SU-DHL-6 (cell line): ENCODE results near the gene NTM.

Experiments used
- H2AFZ ChIP-seq: fragments of 200-600 bp; sonication (generic); 2 replicates; pipeline ENCODE4 v1.6.1; 2014; ENCODE audit warnings: low read depth, mild to moderate bottlenecking, moderate library complexity, mixed read lengths, antibody characterized with exemption, low read length; ENCODE audit not compliant: severe bottlenecking
- H3F3A ChIP-seq: fragments of 200-600 bp; shearing (Covaris generic); 2 replicates; pipeline ENCODE4 v1.6.0; 2016; ENCODE audit warnings: antibody characterized with exemption, mild to moderate bottlenecking; ENCODE audit not compliant: insufficient read depth
- H3K27ac ChIP-seq: fragments of 200-600 bp; sonication (generic); 2 replicates; pipeline ENCODE4 v1.5.1; 2016; ENCODE audit warnings: low read depth, mild to moderate bottlenecking, low read length, moderate library complexity, mixed read lengths
- H3K27me3 ChIP-seq: fragments of 200-600 bp; sonication (generic), shearing (Covaris generic); 2 replicates; pipeline ENCODE4 v1.6.0; 2014; ENCODE audit warnings: mild to moderate bottlenecking, low read length
- H3K36me3 ChIP-seq: fragments of 200-600 bp; sonication (generic); 2 replicates; pipeline ENCODE4 v1.6.1; 2014; ENCODE audit warnings: mild to moderate bottlenecking, low read length, mixed read lengths
- H3K4me2 ChIP-seq: fragments of 300-600, 200-600 bp; shearing (Covaris generic), sonication (generic); 2 replicates; pipeline ENCODE4 v1.6.0; 2014; ENCODE audit warnings: low read length, low read depth, mild to moderate bottlenecking; ENCODE audit not compliant: poor library complexity, severe bottlenecking
- H3K4me3 ChIP-seq: fragments of 200-600 bp; sonication (generic); 2 replicates; pipeline ENCODE4 v1.5.1; 2014; ENCODE audit warnings: antibody characterized with exemption, low read length, mild to moderate bottlenecking, mixed read lengths; ENCODE audit not compliant: insufficient read depth, poor library complexity, severe bottlenecking
- H3K79me2 ChIP-seq: fragments of 200-600 bp; sonication (generic); 2 replicates; pipeline ENCODE4 v1.6.1; 2014; ENCODE audit warnings: mild to moderate bottlenecking, low read length, moderate library complexity; ENCODE audit not compliant: insufficient read depth
- H3K9ac ChIP-seq: fragments of 200-600 bp; sonication (generic); 2 replicates; pipeline ENCODE4 v1.7.0; 2014; ENCODE audit warnings: mild to moderate bottlenecking, low read length
- H3K9me2 ChIP-seq: fragments of 200-600 bp; sonication (generic); replicated peaks from 2 replicates; pipeline ENCODE4 v1.6.1; 2014; ENCODE audit warnings: low read length; ENCODE audit not compliant: insufficient read depth
- H3K9me3 ChIP-seq: fragments of 200-600 bp; sonication (generic); 2 replicates; pipeline ENCODE4 v1.6.1; 2014; ENCODE audit warnings: low read length, mixed read lengths; ENCODE audit not compliant: insufficient read depth
- H4K20me1 ChIP-seq: fragments of 200-600 bp; sonication (generic); 2 replicates; pipeline ENCODE4 v1.6.1; 2014; ENCODE audit warnings: low read depth, mild to moderate bottlenecking, antibody characterized with exemption, low read length, moderate library complexity, mixed read lengths
- CTCF ChIP-seq: fragments of 200-600 bp; sonication (generic); IDR thresholded peaks from one replicate; pipeline ENCODE4 v1.5.1; 2017; ENCODE audit warnings: antibody characterized with exemption, mild to moderate bottlenecking, low read length, moderate library complexity; ENCODE audit not compliant: insufficient read depth, poor library complexity, severe bottlenecking
- EZH2phosphoT487 ChIP-seq: fragments of 200-600 bp; sonication (generic), shearing (Covaris generic); conservative IDR thresholded peaks from 2 replicates; pipeline ENCODE4 v1.6.1; 2018; ENCODE audit warnings: mild to moderate bottlenecking, antibody characterized with exemption, low read length, moderate library complexity, mixed read lengths

The NTM gene

GRCh38 chr11:132087148-132087547 lies 716.7 kb downstream of the NTM start:
- Histone ChIP-seq H3K4me2 (no peak overlapping the region), H3K79me2 (no peaks in the 10 kb centered on the region), H3K9ac (no peak overlapping the region), H3K9me3 (no peaks in the 10 kb centered on the region), H3K36me3 (no peaks in the 10 kb centered on the region), H3F3A (no peaks in the 10 kb centered on the region), H3K27me3 (no peaks in the 10 kb centered on the region), H3K27ac (no peak overlapping the region), H3K4me3 (no peak overlapping the region), H4K20me1 (no peaks in the 10 kb centered on the region), H2AFZ (no peak overlapping the region), H3K9me2 (no peaks in the 10 kb centered on the region)
- no peak for TF ChIP-seq EZH2phosphoT487
- TF ChIP-seq CTCF: no peak

- Histone ChIP-seq H3K4me2 (no peak overlapping the region), H3K9me3 (no peaks in the 10 kb centered on the region), H3K9me2 (no peaks in the 10 kb centered on the region), H3K9ac (no peak overlapping the region), H2AFZ (no peak overlapping the region), H3K36me3 (no peaks in the 10 kb centered on the region), H3K27ac (no peak overlapping the region), H3K4me3 (no peak overlapping the region), H3F3A (no peaks in the 10 kb centered on the region), H4K20me1 (no peaks in the 10 kb centered on the region), H3K27me3 (no peaks in the 10 kb centered on the region), H3K79me2 (no peaks in the 10 kb centered on the region)
- TF ChIP-seq CTCF: no peak
- TF ChIP-seq EZH2phosphoT487: no peak
These were observed 718.1 kb downstream of the NTM start for GRCh38 chr11:132088551-132088950.

- no peaks in the 10 kb centered on the region for H3K36me3 ChIP-seq
- H3K4me2 ChIP-seq: no peak overlapping the region
- no peaks in the 10 kb centered on the region for H3F3A ChIP-seq
- H3K4me3 ChIP-seq: no peak overlapping the region
- H3K9ac ChIP-seq: no peak overlapping the region
- no peaks in the 10 kb centered on the region for H3K9me3 ChIP-seq
- no peak overlapping the region for H2AFZ ChIP-seq
- no peaks in the 10 kb centered on the region for H3K27me3 ChIP-seq
- no peaks in the 10 kb centered on the region for H3K9me2 ChIP-seq
- no peak overlapping the region for H3K27ac ChIP-seq
- H4K20me1 ChIP-seq: no peaks in the 10 kb centered on the region
- no peak for TF ChIP-seq CTCF
- no peak for TF ChIP-seq EZH2phosphoT487
- H3K79me2 ChIP-seq: no peaks in the 10 kb centered on the region
These were observed 723.3 kb downstream of the NTM start for GRCh38 chr11:132093536-132094259.

- Histone ChIP-seq H3K79me2 (no peaks in the 10 kb centered on the region), H4K20me1 (no peaks in the 10 kb centered on the region), H3K27me3 (no peaks in the 10 kb centered on the region), H3F3A (no peaks in the 10 kb centered on the region), H3K36me3 (no peaks in the 10 kb centered on the region), H3K4me3 (no peak overlapping the region), H3K27ac (no peak overlapping the region), H3K9me2 (no peaks in the 10 kb centered on the region), H3K9ac (no peak overlapping the region), H3K4me2 (no peak overlapping the region), H2AFZ (no peak overlapping the region), H3K9me3 (no peaks in the 10 kb centered on the region)
- no peak for TF ChIP-seq CTCF
- TF ChIP-seq EZH2phosphoT487: no peak
These were observed 724.2 kb downstream of the NTM start for GRCh38 chr11:132094598-132094997.
